WTC11 (cell line): Measurements from ENCODE around the gene SARS1. TPM values are rescaled to one million over a fixed set of nuclear protein-coding genes. Genes with fewer than 3 reads are reported as not detected.

Experiments used
- ATAC-seq: fragments of 200-7000 bp; cut with Tn5 transposase; 2 replicates; pipeline ENCODE4 v1.10.0; 2021; ENCODE audit warnings: mild to moderate bottlenecking, moderate library complexity
- Bru-seq: library from RNA; stranded (reverse); fragments of 400-500 nt; gene quantifications from one replicate; lab custom pipeline; 2021; lab: Mats Ljungman, UMichigan
- CTCF ChIA-PET: fragments of 300-600 bp; sonication (Branson Sonifier 250); formaldehyde crosslinking; loops from one replicate; lab custom pipeline; 2021; ENCODE audit warnings: antibody characterized with exemption; lab: Charles Lee
- POLR2A ChIA-PET: fragments of 350-600 bp; sonication (Branson Sonifier 250); formaldehyde crosslinking; loops from one replicate; lab custom pipeline; 2021; ENCODE audit warnings: antibody characterized with exemption; lab: Charles Lee
- DNase-seq: peaks from one replicate; pipeline ENCODE4 v3.0.0; 2021; ENCODE audit warnings: low spot score
- H3K27ac Mint-ChIP-seq: 2 replicates; pipeline ENCODE4 v1.8.0; 2021; ENCODE audit warnings: mixed read lengths
- H3K27me3 Mint-ChIP-seq: 2 replicates; pipeline ENCODE4 v1.8.0; 2021; ENCODE audit warnings: low read depth, mild to moderate bottlenecking, moderate library complexity, mixed read lengths
- H3K36me3 Mint-ChIP-seq: 2 replicates; pipeline ENCODE4 v1.8.0; 2021; ENCODE audit warnings: mixed read lengths
- H3K4me1 Mint-ChIP-seq: 2 replicates; pipeline ENCODE4 v1.8.0; 2022; ENCODE audit warnings: mixed read lengths
- H3K4me3 Mint-ChIP-seq: 2 replicates; pipeline ENCODE4 v1.8.0; 2021; ENCODE audit warnings: mild to moderate bottlenecking, moderate library complexity, mixed read lengths
- H3K9me3 Mint-ChIP-seq: 2 replicates; pipeline ENCODE4 v1.8.0; 2021; ENCODE audit warnings: mixed read lengths
- AR ChIP-seq: fragments of 250-450 bp; sonication (Bioruptor Pico); IDR thresholded peaks from 2 replicates; pipeline ENCODE4 v1.9.0; 2021; ENCODE audit warnings: mild to moderate bottlenecking
- ATF1 ChIP-seq: sonication (generic); formaldehyde crosslinking; IDR thresholded peaks from 2 replicates; pipeline ENCODE4 v1.8.1; 2023; ENCODE audit warnings: mild to moderate bottlenecking, moderate library complexity, missing genetic modification reagents
- CBFB ChIP-seq: sonication (generic); formaldehyde crosslinking; IDR thresholded peaks from 2 replicates; pipeline ENCODE4 v1.8.1; 2022; ENCODE audit warnings: mild to moderate bottlenecking, low read depth, missing genetic modification reagents
- ELF4 ChIP-seq: sonication (generic); formaldehyde crosslinking; IDR thresholded peaks from 2 replicates; pipeline ENCODE4 v1.8.1; 2022; ENCODE audit warnings: low read depth, mild to moderate bottlenecking, moderate library complexity, missing genetic modification reagents
- KAT7 ChIP-seq: sonication (generic); formaldehyde crosslinking; IDR thresholded peaks from 2 replicates; pipeline ENCODE4 v1.8.1; 2023; ENCODE audit warnings: missing genetic modification reagents, mild to moderate bottlenecking, borderline replicate concordance
- NFATC4 ChIP-seq: fragments of 250-450 bp; sonication (Bioruptor Pico); IDR thresholded peaks from 2 replicates; pipeline ENCODE4 v1.9.0; 2021; ENCODE audit warnings: mild to moderate bottlenecking
- NFE2L1 ChIP-seq: sonication (generic); formaldehyde crosslinking; IDR thresholded peaks from 2 replicates; pipeline ENCODE4 v1.8.1; 2023; ENCODE audit warnings: missing genetic modification reagents
- RELA ChIP-seq: sonication (generic); formaldehyde crosslinking; IDR thresholded peaks from 2 replicates; pipeline ENCODE4 v1.8.1; 2022; ENCODE audit warnings: missing genetic modification reagents, mild to moderate bottlenecking, borderline replicate concordance
- TCF7 ChIP-seq: sonication (generic); formaldehyde crosslinking; IDR thresholded peaks from 2 replicates; pipeline ENCODE4 v1.8.0; 2022; ENCODE audit warnings: mild to moderate bottlenecking, low read depth, missing genetic modification reagents, moderate library complexity
- TP53 ChIP-seq: sonication (generic); formaldehyde crosslinking; IDR thresholded peaks from 2 replicates; pipeline ENCODE4 v1.8.1; 2023; ENCODE audit warnings: mild to moderate bottlenecking, missing genetic modification reagents
- ZMAT4 ChIP-seq: fragments of 250-450 bp; sonication (Bioruptor Pico); IDR thresholded peaks from 2 replicates; pipeline ENCODE4 v1.9.0; 2021; ENCODE audit warnings: mild to moderate bottlenecking
- ZNF219 ChIP-seq: sonication (generic); formaldehyde crosslinking; IDR thresholded peaks from 2 replicates; pipeline ENCODE4 v1.8.0; 2023; ENCODE audit warnings: missing genetic modification reagents, mild to moderate bottlenecking, borderline replicate concordance
- ZNF425 ChIP-seq: fragments of 250-450 bp; sonication (Bioruptor Pico); conservative IDR thresholded peaks from 2 replicates; pipeline ENCODE4 v1.9.0; 2021; ENCODE audit warnings: mild to moderate bottlenecking
- long read RNA-seq, 3 experiments: library from RNA in 1 of 3; library from capped mRNA in 1 of 3; library from polyadenylated mRNA in 1 of 3; unstranded in 2 of 3; stranded (forward) in 1 of 3; transcript quantifications; one replicate each; pipeline ENCODE4 v2.0.0, GENCODE V29; 2021
- total RNA-seq: library from RNA; stranded (reverse); gene quantifications from 3 replicates; pipeline ENCODE4 v1.2.3, GENCODE V29; 2021
- TF ChIP-seq, protein P1 (sequence below): sonication (generic); formaldehyde crosslinking; conservative IDR thresholded peaks from 2 replicates; pipeline ENCODE4 v1.8.1; 2022; ENCODE audit warnings: mild to moderate bottlenecking, missing genetic modification reagents
- TF ChIP-seq, protein P2 (sequence below): sonication (generic); formaldehyde crosslinking; IDR thresholded peaks from 2 replicates; pipeline ENCODE4 v1.8.1; 2022; ENCODE audit warnings: low read depth, missing genetic modification reagents, borderline replicate concordance
- TF ChIP-seq, protein P3 (sequence below): sonication (generic); formaldehyde crosslinking; IDR thresholded peaks from 2 replicates; pipeline ENCODE4 v1.8.1; 2023; ENCODE audit warnings: mild to moderate bottlenecking, missing genetic modification reagents
- TF ChIP-seq, protein P4 (sequence below): sonication (generic); formaldehyde crosslinking; conservative IDR thresholded peaks from 2 replicates; pipeline ENCODE4 v1.8.1; 2023; ENCODE audit warnings: mild to moderate bottlenecking, low read depth, missing genetic modification reagents, moderate library complexity
- TF ChIP-seq, protein P5 (sequence below): sonication (generic); formaldehyde crosslinking; IDR thresholded peaks from 2 replicates; pipeline ENCODE4 v1.8.0; 2023; ENCODE audit warnings: missing genetic modification reagents
- TF ChIP-seq, protein P6 (sequence below): sonication (generic); formaldehyde crosslinking; IDR thresholded peaks from 2 replicates; pipeline ENCODE4 v1.8.0; 2022; ENCODE audit warnings: mild to moderate bottlenecking, missing genetic modification reagents

Gene SARS1
- total RNA-seq, result 126 to 149 TPM (median 129 TPM) in 3 replicates
- percentile 87 among the genes with signal in this experiment for Bru-seq, nascent RNA
- long read RNA-seq, experiment 1, transcript SARS-206 (2 exons, 804 nt), result minor isoform, 18 of 441 reads
- long read RNA-seq, experiment 1, transcript SARS-202 (12 exons, 1,882 nt), result minor isoform, 5 of 441 reads
- long read RNA-seq, experiment 1, transcript SARS-201 (11 exons, 1,852 nt), result major isoform, 366 of 441 reads
- long read RNA-seq, experiment 1, partial matches to known transcripts, result 13 of 441 reads
- long read RNA-seq, experiment 1, other reads (novel, unspliced or antisense), result 39 of 441 reads
- long read RNA-seq, experiment 2, transcript SARS-201 (11 exons, 1,852 nt), result major isoform, 82 of 145 reads
- long read RNA-seq, experiment 2, partial matches to known transcripts, result 33 of 145 reads
- long read RNA-seq, experiment 2, other reads (novel, unspliced or antisense), result 22 of 145 reads
- long read RNA-seq, experiment 3, transcript SARS-206 (2 exons, 804 nt), result minor isoform, 5 of 639 reads
- long read RNA-seq, experiment 3, transcript SARS-201 (11 exons, 1,852 nt), result major isoform, 476 of 639 reads
- long read RNA-seq, experiment 3, transcript SARS-202 (12 exons, 1,882 nt), result minor isoform, 5 of 639 reads
- long read RNA-seq, experiment 3, partial matches to known transcripts, result 125 of 639 reads
- long read RNA-seq, experiment 3, other reads (novel, unspliced or antisense), result 28 of 639 reads

DNA sequence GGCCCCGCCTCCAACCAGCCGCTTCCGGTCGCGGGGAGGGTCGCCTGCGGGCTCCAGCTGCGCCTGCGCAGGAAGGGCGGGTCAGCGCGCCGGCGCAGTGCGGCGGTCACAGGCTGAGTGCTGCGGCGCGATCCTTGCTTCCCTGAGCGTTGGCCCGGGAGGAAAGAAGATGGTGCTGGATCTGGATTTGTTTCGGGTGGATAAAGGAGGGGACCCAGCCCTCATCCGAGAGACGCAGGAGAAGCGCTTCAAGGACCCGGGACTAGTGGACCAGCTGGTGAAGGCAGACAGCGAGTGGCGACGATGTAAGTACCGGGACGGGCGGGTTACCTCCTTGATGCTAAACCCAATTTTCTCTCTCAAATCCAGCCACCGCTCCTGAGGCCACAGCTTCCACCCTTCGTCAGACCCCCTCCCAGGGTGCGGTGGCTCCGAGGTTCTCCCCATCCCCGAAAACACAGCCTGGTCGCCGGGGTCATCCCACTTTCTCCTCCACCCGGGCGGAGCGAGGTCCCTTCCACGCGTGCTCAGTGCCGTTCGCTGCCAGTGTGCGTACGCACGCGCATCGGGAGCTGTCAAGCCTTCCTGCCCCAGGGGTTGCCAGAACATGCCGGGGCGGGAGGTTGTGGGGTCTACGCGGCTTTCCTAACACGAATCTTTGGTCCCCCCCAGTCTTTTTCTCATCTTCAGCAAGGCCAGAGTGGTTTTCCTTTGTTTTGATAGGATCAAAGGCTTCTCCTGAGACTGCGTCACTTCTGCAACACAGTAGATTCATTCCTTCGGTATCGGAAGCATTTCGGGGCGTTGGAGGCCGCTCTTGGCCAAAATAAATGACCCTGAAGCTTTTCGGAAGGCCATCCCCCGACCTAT lies at the start of gene SARS1:
TSS of gene SARS1 (plus strand) at position 95 of the 870 bp plus-strand sequence. CDS start at position 170, 75 bp downstream.
- DNase-seq (peak; percentile 89), ATAC-seq (peak; percentile 94)
- Mint-ChIP-seq H3K36me3 (peaks cover 12% of the 10 kb centered on the region), H3K27me3 (peaks cover 2% of the 10 kb centered on the region; the same call in 1 of the 2 replicates), H3K4me3 (peak within 1 kb of the TSS; percentile 99), H3K27ac (peak within 1 kb of the TSS; percentile 92), H3K4me1 (peaks cover 21% of the 10 kb centered on the region), H3K9me3 (peaks cover 5% of the 10 kb centered on the region)
- POLR2A ChIA-PET, result interaction anchor here (0.5 to 3.5 kb wide), 11 partner anchors 16 to 521 kb away, joined by 3 to 31 read pairs (median 3); partner anchors contain the start of genes PSRC1 and TAF13
- CTCF ChIA-PET, result interaction anchor here (0.7 to 3.4 kb wide), 13 partner anchors 10 to 186 kb away, joined by 3 to 36 read pairs (median 4); partner anchors contain the start of genes CELSR2 and PSRC1
- TF ChIP-seq, protein P1, sequence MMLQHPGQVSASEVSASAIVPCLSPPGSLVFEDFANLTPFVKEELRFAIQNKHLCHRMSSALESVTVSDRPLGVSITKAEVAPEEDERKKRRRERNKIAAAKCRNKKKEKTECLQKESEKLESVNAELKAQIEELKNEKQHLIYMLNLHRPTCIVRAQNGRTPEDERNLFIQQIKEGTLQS (CRISPR knock-in tag), result no peak
- TF ChIP-seq NFE2L1 (CRISPR knock-in tag) (no peak), ZNF219 (CRISPR knock-in tag) (no peak), TCF7 (CRISPR knock-in tag) (no peak), KAT7 (CRISPR knock-in tag) (no peak), NFATC4 (CRISPR knock-in tag) (no peak), ZMAT4 (no peak), CBFB (CRISPR knock-in tag) (no peak), ELF4 (CRISPR knock-in tag) (no peak), ZNF425 (no peak), TP53 (no peak), RELA (CRISPR knock-in tag) (no peak), AR (no peak), ATF1 (CRISPR knock-in tag) (no peak)
- TF ChIP-seq, protein P2, sequence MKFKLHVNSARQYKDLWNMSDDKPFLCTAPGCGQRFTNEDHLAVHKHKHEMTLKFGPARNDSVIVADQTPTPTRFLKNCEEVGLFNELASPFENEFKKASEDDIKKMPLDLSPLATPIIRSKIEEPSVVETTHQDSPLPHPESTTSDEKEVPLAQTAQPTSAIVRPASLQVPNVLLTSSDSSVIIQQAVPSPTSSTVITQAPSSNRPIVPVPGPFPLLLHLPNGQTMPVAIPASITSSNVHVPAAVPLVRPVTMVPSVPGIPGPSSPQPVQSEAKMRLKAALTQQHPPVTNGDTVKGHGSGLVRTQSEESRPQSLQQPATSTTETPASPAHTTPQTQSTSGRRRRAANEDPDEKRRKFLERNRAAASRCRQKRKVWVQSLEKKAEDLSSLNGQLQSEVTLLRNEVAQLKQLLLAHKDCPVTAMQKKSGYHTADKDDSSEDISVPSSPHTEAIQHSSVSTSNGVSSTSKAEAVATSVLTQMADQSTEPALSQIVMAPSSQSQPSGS, result no peak
- TF ChIP-seq, protein P3, sequence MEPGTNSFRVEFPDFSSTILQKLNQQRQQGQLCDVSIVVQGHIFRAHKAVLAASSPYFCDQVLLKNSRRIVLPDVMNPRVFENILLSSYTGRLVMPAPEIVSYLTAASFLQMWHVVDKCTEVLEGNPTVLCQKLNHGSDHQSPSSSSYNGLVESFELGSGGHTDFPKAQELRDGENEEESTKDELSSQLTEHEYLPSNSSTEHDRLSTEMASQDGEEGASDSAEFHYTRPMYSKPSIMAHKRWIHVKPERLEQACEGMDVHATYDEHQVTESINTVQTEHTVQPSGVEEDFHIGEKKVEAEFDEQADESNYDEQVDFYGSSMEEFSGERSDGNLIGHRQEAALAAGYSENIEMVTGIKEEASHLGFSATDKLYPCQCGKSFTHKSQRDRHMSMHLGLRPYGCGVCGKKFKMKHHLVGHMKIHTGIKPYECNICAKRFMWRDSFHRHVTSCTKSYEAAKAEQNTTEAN (CRISPR knock-in tag), result no peak
- TF ChIP-seq, protein P4, sequence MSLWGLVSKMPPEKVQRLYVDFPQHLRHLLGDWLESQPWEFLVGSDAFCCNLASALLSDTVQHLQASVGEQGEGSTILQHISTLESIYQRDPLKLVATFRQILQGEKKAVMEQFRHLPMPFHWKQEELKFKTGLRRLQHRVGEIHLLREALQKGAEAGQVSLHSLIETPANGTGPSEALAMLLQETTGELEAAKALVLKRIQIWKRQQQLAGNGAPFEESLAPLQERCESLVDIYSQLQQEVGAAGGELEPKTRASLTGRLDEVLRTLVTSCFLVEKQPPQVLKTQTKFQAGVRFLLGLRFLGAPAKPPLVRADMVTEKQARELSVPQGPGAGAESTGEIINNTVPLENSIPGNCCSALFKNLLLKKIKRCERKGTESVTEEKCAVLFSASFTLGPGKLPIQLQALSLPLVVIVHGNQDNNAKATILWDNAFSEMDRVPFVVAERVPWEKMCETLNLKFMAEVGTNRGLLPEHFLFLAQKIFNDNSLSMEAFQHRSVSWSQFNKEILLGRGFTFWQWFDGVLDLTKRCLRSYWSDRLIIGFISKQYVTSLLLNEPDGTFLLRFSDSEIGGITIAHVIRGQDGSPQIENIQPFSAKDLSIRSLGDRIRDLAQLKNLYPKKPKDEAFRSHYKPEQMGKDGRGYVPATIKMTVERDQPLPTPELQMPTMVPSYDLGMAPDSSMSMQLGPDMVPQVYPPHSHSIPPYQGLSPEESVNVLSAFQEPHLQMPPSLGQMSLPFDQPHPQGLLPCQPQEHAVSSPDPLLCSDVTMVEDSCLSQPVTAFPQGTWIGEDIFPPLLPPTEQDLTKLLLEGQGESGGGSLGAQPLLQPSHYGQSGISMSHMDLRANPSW (CRISPR knock-in tag), result no peak
- TF ChIP-seq, protein P5, sequence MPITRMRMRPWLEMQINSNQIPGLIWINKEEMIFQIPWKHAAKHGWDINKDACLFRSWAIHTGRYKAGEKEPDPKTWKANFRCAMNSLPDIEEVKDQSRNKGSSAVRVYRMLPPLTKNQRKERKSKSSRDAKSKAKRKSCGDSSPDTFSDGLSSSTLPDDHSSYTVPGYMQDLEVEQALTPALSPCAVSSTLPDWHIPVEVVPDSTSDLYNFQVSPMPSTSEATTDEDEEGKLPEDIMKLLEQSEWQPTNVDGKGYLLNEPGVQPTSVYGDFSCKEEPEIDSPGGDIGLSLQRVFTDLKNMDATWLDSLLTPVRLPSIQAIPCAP (CRISPR knock-in tag), result no peak
- TF ChIP-seq, protein P6, sequence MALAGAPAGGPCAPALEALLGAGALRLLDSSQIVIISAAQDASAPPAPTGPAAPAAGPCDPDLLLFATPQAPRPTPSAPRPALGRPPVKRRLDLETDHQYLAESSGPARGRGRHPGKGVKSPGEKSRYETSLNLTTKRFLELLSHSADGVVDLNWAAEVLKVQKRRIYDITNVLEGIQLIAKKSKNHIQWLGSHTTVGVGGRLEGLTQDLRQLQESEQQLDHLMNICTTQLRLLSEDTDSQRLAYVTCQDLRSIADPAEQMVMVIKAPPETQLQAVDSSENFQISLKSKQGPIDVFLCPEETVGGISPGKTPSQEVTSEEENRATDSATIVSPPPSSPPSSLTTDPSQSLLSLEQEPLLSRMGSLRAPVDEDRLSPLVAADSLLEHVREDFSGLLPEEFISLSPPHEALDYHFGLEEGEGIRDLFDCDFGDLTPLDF (CRISPR knock-in tag), result no peak
